Left colon (tissue), 2 donors: ENCODE data around the gene UBIAD1. TPM values are rescaled to one million over a fixed set of nuclear protein-coding genes. Genes with fewer than 3 reads are reported as not detected.
"Not testable (repeated sequence)": the region's sequence is repeated elsewhere in the genome, so short reads cannot be mapped to it uniquely, and the experiment has no call there.

Experiments used
- ATAC-seq: fragments of 200-7000 bp; cut with Tn5 transposase; one replicate; pipeline ENCODE4 v1.9.1; 2020; ENCODE audit warnings: mild to moderate bottlenecking, moderate library complexity
- DNase-seq, 2 donors: peaks; one replicate each; pipeline ENCODE4 v3.0.0-alpha.2; 2020
- intact Hi-C, 2 donors: fragments of 100-400 bp; cut with DNase I in 1 of 2; cut with micrococcal nuclease in 1 of 2; formaldehyde crosslinking; loops; one replicate each; pipeline versions ENCODE4 v1.11.2 to v1.14.0; 2022; cut with DNase I, micrococcal nuclease
- long read RNA-seq: library from polyadenylated mRNA; unstranded; transcript quantifications from one replicate; pipeline ENCODE4 v2.0.0, GENCODE V29; 2021
- total RNA-seq, 2 donors: library from RNA; stranded (reverse); fragmentation: NEBNext Ultra II Directional; extraction: Animal tissue kit (Norgen Biotek cat#: 25700); gene quantifications; one replicate each; pipeline ENCODE4 v1.2.1, GENCODE V29; 2021
- donor health status: DM: no; HTN: no; CAD: no.
- donor health status: DM: yes; HTN: yes; CAD: no.

UBIAD1 gene
- total RNA-seq = 10 to 100 TPM; 11.0 to 12.4 TPM
- long read RNA-seq, transcript UBIAD1-202 (2 exons, 3,646 nt) = major isoform, 10 of 13 reads
- long read RNA-seq, partial matches to known transcripts = 0 of 13 reads
- long read RNA-seq, other reads (novel, unspliced or antisense) = 3 of 13 reads

GRCh38 chr1:11272832-11273594 is at the start of gene UBIAD1:
Gene UBIAD1 (plus strand): TSS chr1:11273198. CDS start chr1:11273532, 334 bp downstream.
- DNase-seq (peak; percentile 80 to 86), ATAC-seq (peak; percentile 92)
- intact Hi-C loops = no loop called here

DNA sequence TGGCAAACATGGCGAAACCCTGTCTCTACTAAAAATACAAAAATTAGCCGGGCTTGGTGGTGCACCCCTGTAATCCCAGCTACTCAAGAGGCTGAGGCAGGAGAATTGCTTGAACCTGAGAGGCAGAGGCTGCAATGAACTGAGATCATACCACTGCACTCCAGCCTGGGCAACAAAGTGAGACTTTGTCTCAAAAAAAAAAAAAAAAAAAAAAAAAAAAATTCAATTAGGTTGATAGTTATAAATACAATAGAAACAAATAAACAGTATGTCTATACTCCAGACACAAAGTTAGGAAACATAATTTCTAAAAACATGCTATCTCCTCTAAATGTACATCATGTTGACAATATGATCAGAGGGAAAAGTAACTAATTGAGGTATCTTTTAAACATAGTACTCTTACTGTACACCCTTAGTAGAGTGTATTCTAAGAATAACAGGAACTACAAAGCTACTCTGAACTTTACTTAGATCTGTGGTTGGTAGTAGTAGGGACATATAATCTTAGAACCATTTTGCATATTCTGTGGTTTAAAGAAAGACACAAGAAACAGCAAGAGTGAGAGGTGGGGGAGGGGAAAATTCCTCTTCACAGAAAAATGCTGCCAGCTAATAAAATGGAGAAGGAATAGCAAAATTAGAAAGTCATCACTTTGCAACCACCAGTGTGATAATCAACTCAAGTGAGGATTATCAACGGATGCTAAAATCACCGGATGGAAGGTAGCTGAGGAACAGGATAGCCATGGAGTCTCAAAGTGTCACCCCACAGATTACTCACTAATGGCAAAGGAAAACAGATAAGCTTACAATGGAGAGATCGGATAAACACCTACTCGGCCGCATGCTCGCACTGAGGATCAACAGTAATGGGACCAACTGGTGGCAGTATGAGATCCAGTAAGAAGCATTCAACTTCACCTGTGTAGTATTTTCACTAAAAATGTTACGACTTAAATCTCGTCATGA is 45.6 kb upstream of the UBIAD1 start:
- ATAC-seq = no peak
- intact Hi-C loops = no loop called here
- no peak for DNase-seq

- ATAC-seq (no peak), DNase-seq (no peak)
- intact Hi-C loops = no loop called here
Measured at GRCh38 chr1:11229203-11229602, 43.8 kb upstream of the UBIAD1 start.

DNA sequence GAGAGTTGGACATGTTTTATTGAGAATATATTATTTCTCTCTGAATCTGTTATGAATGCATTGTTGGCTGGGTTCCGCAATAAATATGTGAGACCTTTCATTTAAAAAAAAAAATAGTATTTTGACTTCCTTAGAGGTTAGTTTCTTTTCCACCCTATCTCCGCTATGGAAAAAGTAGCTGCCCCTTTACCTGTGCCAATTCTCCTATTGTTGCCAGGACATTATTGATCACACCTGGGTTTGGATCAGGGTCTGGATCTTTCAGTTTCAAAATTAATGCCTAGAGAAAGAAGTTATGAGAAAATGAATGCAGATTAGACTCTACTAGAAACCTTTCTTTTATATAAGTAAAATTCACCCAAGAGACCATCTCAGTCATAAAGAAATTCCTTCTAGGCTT is 39.8 kb upstream of the UBIAD1 start:
- ATAC-seq (no peak), DNase-seq (no peak)
- intact Hi-C loops = no loop called here

- no peak for DNase-seq
- intact Hi-C loops = no loop called here
- ATAC-seq = no peak
Measured at GRCh38 chr1:11237356-11237755, 35.6 kb upstream of the UBIAD1 start.

DNA sequence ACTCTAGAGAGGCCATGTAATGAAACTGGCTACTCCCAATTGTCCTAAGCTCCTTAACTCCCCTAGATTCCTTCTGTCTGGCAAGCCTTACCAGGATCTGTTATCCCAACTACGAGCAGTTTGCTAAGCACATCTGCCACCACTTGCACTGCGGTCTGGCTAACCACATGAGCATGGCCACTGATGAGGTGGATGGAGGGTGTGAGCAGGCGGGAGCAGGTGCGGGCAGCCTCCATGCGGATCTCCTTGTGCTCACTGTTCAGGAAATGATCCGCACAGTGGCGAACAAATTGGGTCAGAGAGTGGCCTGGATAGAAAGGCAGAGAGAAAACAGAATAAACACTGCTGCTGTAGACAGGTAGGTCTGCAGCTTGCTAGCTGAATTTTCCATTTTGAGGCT is 34.7 kb upstream of the UBIAD1 start:
- intact Hi-C loops = no loop called here

GRCh38 chr1:11245248-11245647 is 27.8 kb upstream of the UBIAD1 start:
- ATAC-seq = no peak
- intact Hi-C loops = no loop called here

More for the DNA sequence above, 34.7 kb upstream of the UBIAD1 start:
- DNase-seq (no peak), ATAC-seq (no peak)

DNA sequence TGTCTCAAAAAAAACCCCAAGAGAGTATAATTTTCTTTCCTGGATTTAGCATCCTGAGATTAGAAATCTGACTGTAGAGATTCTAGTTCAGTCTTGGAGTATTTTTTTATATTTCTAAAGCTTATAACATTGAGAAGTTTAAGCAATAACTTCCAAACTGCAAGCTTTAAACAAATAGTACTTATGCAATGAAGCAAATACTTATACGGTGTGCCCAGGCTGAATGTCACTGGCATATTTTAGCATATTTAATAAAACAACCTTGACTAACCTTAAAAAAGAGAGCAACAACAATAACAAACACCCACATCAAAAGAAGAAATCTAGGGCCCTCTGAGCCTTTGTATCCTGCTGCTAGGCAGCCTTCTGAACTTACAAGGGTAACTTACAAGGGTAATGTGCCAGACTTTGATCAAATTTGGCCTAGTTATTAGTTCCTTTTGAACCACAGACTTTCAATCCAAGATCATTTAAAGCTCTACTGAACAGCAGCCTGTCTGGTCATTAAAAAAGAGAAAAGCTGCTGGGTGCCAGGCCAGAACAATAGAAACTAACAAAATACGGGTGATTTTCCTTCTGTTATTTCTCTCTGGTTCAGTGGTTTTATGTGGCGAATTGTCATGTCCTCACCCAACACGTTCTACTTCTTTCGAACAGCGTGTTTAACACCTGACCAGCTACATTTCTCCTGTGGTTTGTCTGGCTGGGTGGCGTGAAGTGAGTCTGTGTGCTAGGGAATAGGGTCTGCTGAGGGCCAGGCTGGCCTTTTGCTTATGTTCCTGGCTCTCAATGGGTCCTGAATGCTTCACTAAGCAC is 26.9 kb upstream of the UBIAD1 start:
- ATAC-seq (no peak), DNase-seq (no peak)
- intact Hi-C loops = no loop called here

More at GRCh38 chr1:11245248-11245647, 27.8 kb upstream of the UBIAD1 start:
- no peak for DNase-seq

- intact Hi-C loops = no loop called here
- ATAC-seq (no peak), DNase-seq (no peak)
Measured at GRCh38 chr1:11248169-11248568, 24.8 kb upstream of the UBIAD1 start.

- ATAC-seq = no peak
- DNase-seq = no peak
- intact Hi-C loops = loop anchor here in 1 of 2 donors (10.0 kb wide), 1 partner anchor 392 kb away; no protein-coding TSS in a partner anchor
Measured at GRCh38 chr1:11252538-11252937, 20.5 kb upstream of the UBIAD1 start.

- intact Hi-C loops = loop anchor here in 1 of 2 donors (10.0 kb wide), 1 partner anchor 392 kb away; no protein-coding TSS in a partner anchor
- ATAC-seq = no peak
Measured at GRCh38 chr1:11253226-11253625, 19.8 kb upstream of the UBIAD1 start.

DNA sequence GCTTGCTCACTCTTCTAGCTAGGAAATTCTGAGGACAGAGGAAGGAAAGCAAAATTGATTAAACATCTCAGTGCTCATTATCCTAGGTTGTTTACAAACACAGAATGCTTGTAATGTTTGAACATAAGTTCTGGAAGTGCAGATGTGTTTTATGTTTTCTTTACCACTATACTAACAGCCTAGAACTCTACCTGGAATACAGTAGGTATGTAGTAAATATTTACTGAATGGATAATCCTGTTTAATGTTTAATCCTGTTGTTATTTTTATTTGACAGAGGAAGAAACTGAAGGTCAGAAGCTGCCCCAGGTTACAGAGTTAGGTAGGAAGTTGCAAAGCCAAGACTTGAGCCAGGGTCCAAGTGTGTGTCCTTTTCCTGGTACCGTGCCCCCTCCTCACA is 16.7 kb upstream of the UBIAD1 start:
- intact Hi-C loops = loop anchor here in 1 of 2 donors (10.0 kb wide), 1 partner anchor 389 kb away; no protein-coding TSS in a partner anchor
- DNase-seq = no peak
- ATAC-seq = no peak

More at GRCh38 chr1:11253226-11253625, 19.8 kb upstream of the UBIAD1 start:
- DNase-seq = no peak

DNA sequence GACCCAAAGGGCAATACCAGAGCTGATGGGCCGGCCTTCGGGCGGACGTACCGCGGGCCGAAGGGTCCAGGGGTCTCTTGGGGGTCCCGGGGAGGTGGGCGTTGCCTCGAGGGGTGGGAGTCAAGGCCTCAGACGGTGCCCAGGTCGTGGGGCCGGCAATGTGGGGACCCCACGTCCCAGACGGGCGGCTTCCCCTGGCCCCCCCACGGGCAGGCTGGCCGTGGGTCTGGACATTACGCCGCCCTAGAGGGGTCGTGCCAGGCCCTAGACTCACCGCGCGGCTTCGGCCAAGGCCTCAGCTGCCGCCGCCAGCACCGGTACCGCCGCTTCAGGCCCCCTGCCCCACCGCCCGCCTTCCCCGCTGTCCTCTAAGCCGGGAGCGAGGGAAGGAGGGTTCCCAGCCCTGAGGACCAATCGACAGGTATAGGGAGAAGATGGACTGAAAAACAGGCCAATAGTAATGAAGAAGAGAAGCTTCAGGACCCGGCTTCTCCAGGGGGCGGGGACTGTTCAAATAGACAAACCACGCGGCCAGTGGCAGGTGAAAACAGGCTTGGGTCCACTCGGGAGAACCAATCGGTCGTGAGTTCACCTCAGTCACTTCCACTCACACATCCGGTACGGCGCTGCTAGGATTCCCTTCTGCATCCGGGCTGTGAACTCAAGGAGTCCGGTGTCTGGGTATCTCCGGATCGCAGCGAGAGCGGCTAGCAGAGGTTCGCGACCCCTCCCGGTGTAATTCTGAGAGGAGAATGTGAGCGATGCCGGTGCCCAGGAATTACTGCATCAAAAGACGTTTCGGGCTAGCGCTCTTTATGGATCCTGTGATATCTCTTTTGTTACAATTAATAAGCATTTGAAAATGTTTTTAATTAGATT is 10.6 kb upstream of the UBIAD1 start, which contains the start of gene MTOR:
Gene MTOR, minus strand, starts transcription at position 381 of the 879 bp plus-strand sequence. CDS start 3,142 bp downstream, outside the sequence.
- intact Hi-C loops = no loop called here
- DNase-seq (peak; percentile 96 to 99), ATAC-seq (peak; percentile 98)

DNA sequence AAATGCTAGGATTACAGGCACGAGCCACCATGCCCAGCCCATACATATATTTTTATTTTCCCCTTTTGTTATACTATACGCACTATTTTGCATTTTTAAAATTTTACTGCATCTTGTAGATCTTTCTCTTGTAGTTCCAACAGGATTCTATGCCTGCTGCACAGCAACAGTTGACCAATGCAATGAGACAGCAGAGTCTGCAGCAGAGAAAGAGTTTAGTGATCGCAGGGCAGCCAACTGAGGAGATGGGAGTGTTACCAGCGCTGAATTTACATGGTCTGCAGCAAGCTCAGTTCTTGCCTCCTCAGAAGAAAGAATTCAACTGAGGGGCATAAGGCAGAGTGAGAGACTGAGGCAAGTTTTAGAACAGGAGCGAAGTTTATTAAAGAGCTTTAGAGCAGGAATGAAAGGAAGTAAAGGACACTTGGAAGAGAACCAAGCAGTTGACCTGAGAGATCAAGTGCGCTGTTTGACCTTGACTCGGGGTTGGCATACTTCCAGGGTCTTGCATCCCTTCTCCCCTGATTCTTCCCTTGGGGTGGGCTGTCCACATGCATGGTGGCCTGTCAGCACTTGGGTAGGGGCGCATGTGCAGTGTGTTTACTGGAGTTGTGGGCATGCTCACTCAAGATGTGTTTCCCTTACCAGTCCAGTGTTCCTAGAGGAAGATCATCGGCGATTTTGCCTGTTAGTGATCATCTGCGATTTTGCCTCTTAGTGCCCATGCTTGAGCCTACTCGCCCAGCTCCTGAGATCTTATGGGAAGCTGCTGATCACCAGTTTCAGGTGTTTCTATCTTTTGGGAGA is 6.5 kb upstream of the UBIAD1 start:
- ATAC-seq (no peak), DNase-seq (no peak)
- intact Hi-C loops = no loop called here

GRCh38 chr1:11267350-11268337 is 5.4 kb upstream of the UBIAD1 start:
- intact Hi-C loops, DNase-seq, ATAC-seq: not testable (repeated sequence)

GRCh38 chr1:11272544-11272831 is 510 bp upstream of the UBIAD1 start:
- intact Hi-C loops = no loop called here
- no peak for DNase-seq
- ATAC-seq = no peak
